ENCODE data around the gene PARD6G. TPM values are rescaled to one million over a fixed set of nuclear protein-coding genes. Genes with fewer than 3 reads are reported as not detected.

Gene PARD6G
- total and polyA plus RNA-seq, 2 of the 13 experiments (the other 11 are each of a cell fraction or from before 2014, with no cell fraction given), result 3.6 to 7.4 TPM

DNA sequence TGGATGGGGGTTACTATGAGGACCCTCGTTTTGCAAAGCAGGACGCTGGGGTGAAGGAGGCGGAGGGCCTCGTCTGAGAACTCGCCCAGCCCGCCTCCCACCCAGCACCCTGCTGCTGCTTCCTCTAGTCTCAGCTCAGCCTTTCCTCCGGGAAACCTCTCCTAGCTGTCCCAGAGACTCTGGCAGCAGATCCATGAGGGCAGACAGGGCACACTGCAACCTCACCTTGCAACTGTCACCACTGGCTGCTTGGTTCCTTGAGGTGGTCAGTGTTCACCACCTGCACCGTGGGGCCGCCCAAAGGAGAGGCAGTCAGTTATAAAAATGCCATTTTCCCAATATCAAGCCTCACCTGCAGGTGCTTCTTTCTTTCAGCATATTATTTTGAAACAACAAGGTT lies 45.6 kb downstream of the PARD6G start:
- WGBS (ENCODE audit: low lambda C conversion rate), result 97% methylated on average over 4 of the region's 9 CpGs
- no peak overlapping the region for H3K27ac ChIP-seq (ENCODE audit: extremely low read length, insufficient read depth, low read length)
- FAIRE-seq, result no peak
- no peak for ATAC-seq
- H3K36me3 ChIP-seq (replicated peaks in 1 of 2; ENCODE audit: control insufficient read depth in 1 of 2, insufficient read depth in 2 of 2, low read length in 2 of 2), result no peaks in the 10 kb centered on the region
- H3K79me2 ChIP-seq (ENCODE audit: insufficient read depth, low read length), result no peaks in the 10 kb centered on the region
- DNase-seq (ENCODE audit: low spot score), result no peak
- H3K4me2 ChIP-seq (ENCODE audit: low read depth, low read length), result no peak overlapping the region
- in situ Hi-C loops (cut with HindIII; ENCODE audit: extremely low pct_ligation_motif_present, low pct_unique_long_range_greater_than_20kb), result no loop called here
- CTCF ChIA-PET (ENCODE audit: low intra/inter-chr PET ratio, low total read pairs), result no interaction called here
- peaks cover 15% of the 10 kb centered on the region for H3K4me1 ChIP-seq (ENCODE audit: insufficient read depth, low read length)
- H3K27me3 ChIP-seq (ENCODE audit: control insufficient read depth in 1 of 2, insufficient read depth in 2 of 2, low read length in 2 of 2), result no peaks in the 10 kb centered on the region
- H4K20me1 ChIP-seq (ENCODE audit: insufficient read depth, low read length), result no peaks in the 10 kb centered on the region
- no peaks in the 10 kb centered on the region for H3K9me3 ChIP-seq (ENCODE audit: low read length)
- no peak overlapping the region for H3K9ac ChIP-seq (ENCODE audit: insufficient read depth, low read depth, low read length)
- no peak overlapping the region for H3K4me3 ChIP-seq (replicated peaks in 1 of 3; ENCODE audit: insufficient read depth in 1 of 3, low read depth in 2 of 3, low read length in 3 of 3)
- POLR2A ChIA-PET, result no interaction called here
- intact Hi-C loops (cut with micrococcal nuclease; ENCODE audit: unreplicated experiment), result no loop called here
- BruUV-seq (replicated peaks), result no TSS peak
- no peak overlapping the region for H2AFZ ChIP-seq (ENCODE audit: low read length)
- TF ChIP-seq, protein P1, sequence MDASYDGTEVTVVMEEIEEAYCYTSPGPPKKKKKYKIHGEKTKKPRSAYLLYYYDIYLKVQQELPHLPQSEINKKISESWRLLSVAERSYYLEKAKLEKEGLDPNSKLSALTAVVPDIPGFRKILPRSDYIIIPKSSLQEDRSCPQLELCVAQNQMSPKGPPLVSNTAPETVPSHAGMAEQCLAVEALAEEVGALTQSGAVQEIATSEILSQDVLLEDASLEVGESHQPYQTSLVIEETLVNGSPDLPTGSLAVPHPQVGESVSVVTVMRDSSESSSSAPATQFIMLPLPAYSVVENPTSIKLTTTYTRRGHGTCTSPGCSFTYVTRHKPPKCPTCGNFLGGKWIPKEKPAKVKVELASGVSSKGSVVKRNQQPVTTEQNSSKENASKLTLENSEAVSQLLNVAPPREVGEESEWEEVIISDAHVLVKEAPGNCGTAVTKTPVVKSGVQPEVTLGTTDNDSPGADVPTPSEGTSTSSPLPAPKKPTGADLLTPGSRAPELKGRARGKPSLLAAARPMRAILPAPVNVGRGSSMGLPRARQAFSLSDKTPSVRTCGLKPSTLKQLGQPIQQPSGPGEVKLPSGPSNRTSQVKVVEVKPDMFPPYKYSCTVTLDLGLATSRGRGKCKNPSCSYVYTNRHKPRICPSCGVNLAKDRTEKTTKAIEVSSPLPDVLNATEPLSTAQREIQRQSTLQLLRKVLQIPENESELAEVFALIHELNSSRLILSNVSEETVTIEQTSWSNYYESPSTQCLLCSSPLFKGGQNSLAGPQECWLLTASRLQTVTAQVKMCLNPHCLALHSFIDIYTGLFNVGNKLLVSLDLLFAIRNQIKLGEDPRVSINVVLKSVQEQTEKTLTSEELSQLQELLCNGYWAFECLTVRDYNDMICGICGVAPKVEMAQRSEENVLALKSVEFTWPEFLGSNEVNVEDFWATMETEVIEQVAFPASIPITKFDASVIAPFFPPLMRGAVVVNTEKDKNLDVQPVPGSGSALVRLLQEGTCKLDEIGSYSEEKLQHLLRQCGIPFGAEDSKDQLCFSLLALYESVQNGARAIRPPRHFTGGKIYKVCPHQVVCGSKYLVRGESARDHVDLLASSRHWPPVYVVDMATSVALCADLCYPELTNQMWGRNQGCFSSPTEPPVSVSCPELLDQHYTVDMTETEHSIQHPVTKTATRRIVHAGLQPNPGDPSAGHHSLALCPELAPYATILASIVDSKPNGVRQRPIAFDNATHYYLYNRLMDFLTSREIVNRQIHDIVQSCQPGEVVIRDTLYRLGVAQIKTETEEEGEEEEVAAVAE (CRISPR knock-in tag; IDR thresholded peaks at IDR 0.05; ENCODE audit: borderline replicate concordance), result no peak
- TF ChIP-seq TOE1 (CRISPR knock-in tag; IDR thresholded peaks at IDR 0.05) (no peak), HNF1A (IDR thresholded peaks at IDR 0.05; ENCODE audit: low read depth) (no peak), HNF1A (CRISPR knock-in tag; IDR thresholded peaks at IDR 0.05; ENCODE audit: borderline replicate concordance) (no peak), ZNF24 (IDR thresholded peaks at IDR 0.05) (no peak), MLLT10 (CRISPR knock-in tag; IDR thresholded peaks at IDR 0.05) (no peak), ZNF644 (CRISPR knock-in tag; IDR thresholded peaks at IDR 0.05; ENCODE audit: low read depth) (no peak), TBP (CRISPR knock-in tag; IDR thresholded peaks at IDR 0.05) (no peak), CHCHD3 (CRISPR knock-in tag; IDR thresholded peaks at IDR 0.05) (no peak), MAFG (CRISPR knock-in tag; IDR thresholded peaks at IDR 0.05) (no peak), HMG20A (CRISPR knock-in tag; IDR thresholded peaks at IDR 0.05; ENCODE audit: borderline replicate concordance) (no peak), ZNF292 (CRISPR knock-in tag; IDR thresholded peaks at IDR 0.05; ENCODE audit: borderline replicate concordance, low read depth) (no peak), RARA (CRISPR knock-in tag; IDR thresholded peaks at IDR 0.05) (no peak), ZBTB8A (CRISPR knock-in tag; IDR thresholded peaks at IDR 0.05; ENCODE audit: borderline replicate concordance, low read depth) (no peak), ZNF713 (CRISPR knock-in tag; IDR thresholded peaks at IDR 0.05) (no peak), ZNF501 (CRISPR knock-in tag; IDR thresholded peaks at IDR 0.05) (no peak)
- TF ChIP-seq, protein P2, sequence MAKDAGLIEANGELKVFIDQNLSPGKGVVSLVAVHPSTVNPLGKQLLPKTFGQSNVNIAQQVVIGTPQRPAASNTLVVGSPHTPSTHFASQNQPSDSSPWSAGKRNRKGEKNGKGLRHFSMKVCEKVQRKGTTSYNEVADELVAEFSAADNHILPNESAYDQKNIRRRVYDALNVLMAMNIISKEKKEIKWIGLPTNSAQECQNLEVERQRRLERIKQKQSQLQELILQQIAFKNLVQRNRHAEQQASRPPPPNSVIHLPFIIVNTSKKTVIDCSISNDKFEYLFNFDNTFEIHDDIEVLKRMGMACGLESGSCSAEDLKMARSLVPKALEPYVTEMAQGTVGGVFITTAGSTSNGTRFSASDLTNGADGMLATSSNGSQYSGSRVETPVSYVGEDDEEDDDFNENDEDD (CRISPR knock-in tag; IDR thresholded peaks at IDR 0.05; ENCODE audit: borderline replicate concordance), result no peak

Measured in HepG2 (cell line).